ENCODE results near the gene RREB1. TPM values are rescaled to one million over a fixed set of nuclear protein-coding genes. Genes with fewer than 3 reads are reported as not detected.

RREB1 gene
- polyA plus RNA-seq, 1 donor (not counting 4 experiments of a cell fraction or from before 2014, with no cell fraction given), result 6.1 TPM

GRCh38 chr6:7230327-7230691 lies 122.5 kb downstream of the RREB1 start:
- DNase-seq (ENCODE audit: low read depth, low spot score), result no peak
- no peak overlapping the region for H3K4me3 ChIP-seq (ENCODE audit: control insufficient read depth in 2 of 3, extremely low read depth in 1 of 3, insufficient read depth in 2 of 3, low read depth in 1 of 3, low read length in 3 of 3)
- FAIRE-seq, result no peak
- no peak overlapping the region for H3K9ac ChIP-seq (ENCODE audit: control insufficient read depth, extremely low read depth, insufficient read depth, low read length)
- no peak overlapping the region for H2AFZ ChIP-seq (ENCODE audit: control insufficient read depth, low read length)
- H4K20me1 ChIP-seq (ENCODE audit: control insufficient read depth, extremely low read depth, insufficient read depth, low read length), result peaks cover 2% of the 10 kb centered on the region
- H3K27me3 ChIP-seq (ENCODE audit: control insufficient read depth, extremely low read depth, insufficient read depth, low read length), result no peaks in the 10 kb centered on the region
- peaks cover 15% of the 10 kb centered on the region for H3K79me2 ChIP-seq (ENCODE audit: control insufficient read depth, insufficient read depth, low read length)
- no peaks in the 10 kb centered on the region for H3K9me3 ChIP-seq (ENCODE audit: control insufficient read depth, low read depth, low read length)
- H3K27ac ChIP-seq (ENCODE audit: control insufficient read depth, insufficient read depth, low read length), result no peak overlapping the region
- TF ChIP-seq EZH2 (IDR thresholded peaks at IDR 0.05; ENCODE audit: low read length) (no peak), CTCF (optimal IDR thresholded peaks at IDR 0.05 in 1 of 3, IDR thresholded peaks at IDR 0.05 in 1 of 3, conservative IDR thresholded peaks at IDR 0.05 in 1 of 3; ENCODE audit: extremely low read depth in 1 of 3, insufficient read depth in 2 of 3, low read length in 3 of 3) (no peak)
- no peaks in the 10 kb centered on the region for H3K9me1 ChIP-seq (ENCODE audit: control insufficient read depth, extremely low read depth, insufficient read depth, low read length)
- H3K4me1 ChIP-seq (ENCODE audit: control insufficient read depth, extremely low read depth, insufficient read depth, low read length), result peaks cover 7% of the 10 kb centered on the region
- peaks cover 36 to 40% of the 10 kb centered on the region in 2 experiments for H3K36me3 ChIP-seq (ENCODE audit: control insufficient read depth in 2 of 2, extremely low read depth in 1 of 2, insufficient read depth in 2 of 2, low read length in 2 of 2)
- H3K4me2 ChIP-seq (ENCODE audit: control insufficient read depth, extremely low read depth, insufficient read depth, low read depth, low read length), result no peak overlapping the region
- dilution Hi-C loops (cut with MboI; ENCODE audit: extremely low pct_ligation_motif_present, low sequenced_read_pairs), result no loop called here

GRCh38 chr6:7230956-7231713 lies 123.4 kb downstream of the RREB1 start:
- TF ChIP-seq CTCF (optimal IDR thresholded peaks at IDR 0.05 in 1 of 3, IDR thresholded peaks at IDR 0.05 in 1 of 3, conservative IDR thresholded peaks at IDR 0.05 in 1 of 3; ENCODE audit: extremely low read depth in 1 of 3, insufficient read depth in 2 of 3, low read length in 3 of 3), result no peak
- no peak for TF ChIP-seq EZH2 (IDR thresholded peaks at IDR 0.05; ENCODE audit: low read length)
- Histone ChIP-seq H3K27me3 (ENCODE audit: control insufficient read depth, extremely low read depth, insufficient read depth, low read length) (no peaks in the 10 kb centered on the region), H3K9me1 (ENCODE audit: control insufficient read depth, extremely low read depth, insufficient read depth, low read length) (no peaks in the 10 kb centered on the region), H4K20me1 (ENCODE audit: control insufficient read depth, extremely low read depth, insufficient read depth, low read length) (peaks cover 5% of the 10 kb centered on the region), H3K4me1 (ENCODE audit: control insufficient read depth, extremely low read depth, insufficient read depth, low read length) (peaks cover 16% of the 10 kb centered on the region), H3K27ac (ENCODE audit: control insufficient read depth, insufficient read depth, low read length) (no peak overlapping the region), H3K79me2 (ENCODE audit: control insufficient read depth, insufficient read depth, low read length) (peaks cover 15% of the 10 kb centered on the region), H3K4me2 (ENCODE audit: control insufficient read depth, extremely low read depth, insufficient read depth, low read depth, low read length) (no peak overlapping the region), H3K9me3 (ENCODE audit: control insufficient read depth, low read depth, low read length) (no peaks in the 10 kb centered on the region), H3K4me3 (ENCODE audit: control insufficient read depth in 2 of 3, extremely low read depth in 1 of 3, insufficient read depth in 2 of 3, low read depth in 1 of 3, low read length in 3 of 3) (no peak overlapping the region), H2AFZ (ENCODE audit: control insufficient read depth, low read length) (no peak overlapping the region), H3K36me3 (ENCODE audit: control insufficient read depth in 2 of 2, extremely low read depth in 1 of 2, insufficient read depth in 2 of 2, low read length in 2 of 2) (peaks cover 34 to 36% of the 10 kb centered on the region in 2 experiments), H3K9ac (ENCODE audit: control insufficient read depth, extremely low read depth, insufficient read depth, low read length) (no peak overlapping the region)
- no peak for FAIRE-seq
- no peak for DNase-seq (ENCODE audit: low read depth, low spot score)
- dilution Hi-C loops (cut with MboI; ENCODE audit: extremely low pct_ligation_motif_present, low sequenced_read_pairs), result no loop called here

Data from keratinocyte (primary cell).